HEK293 (cell line): ENCODE measurements around the gene ARHGEF4.

ENCODE experiments used
- CTCF ChIA-PET: fragments of 350-600 bp; formaldehyde crosslinking; extraction: SDS; loops from one replicate; lab custom pipeline; 2021; ENCODE audit warnings: antibody characterized with exemption; lab: Yijun Ruan, JAX
- POLR2A ChIA-PET: fragments of 300-600 bp; formaldehyde crosslinking; extraction: SDS; loops from one replicate; lab custom pipeline; 2020; ENCODE audit warnings: antibody characterized with exemption, inconsistent platforms; lab: Yijun Ruan, JAX
- H3K27ac ChIP-seq: fragments of 200-500 bp; sonication (Bioruptor generic); 2 replicates; pipeline ENCODE4 v1.5.1; 2014; ENCODE audit warnings: low read depth, low read length, control low read depth, inconsistent platforms; ENCODE audit errors: extremely low read depth
- H3K36me3 ChIP-seq, 2 experiments: fragments of 200-500 bp in 1 of 2; sonication (Bioruptor generic) in 1 of 2; 1 replicate in 1 of 2; 2 replicates in 1 of 2; pipeline ENCODE4 v1.5.1; 2014 to 2017; ENCODE audit warnings: inconsistent platforms in 2 of 2, low read length in 2 of 2; ENCODE audit not compliant: control insufficient read depth in 2 of 2, insufficient read depth in 1 of 2
- H3K4me1 ChIP-seq: fragments of 200-500 bp; sonication (Bioruptor generic); 2 replicates; pipeline ENCODE4 v1.5.1; 2014; ENCODE audit warnings: mild to moderate bottlenecking, low read length, inconsistent platforms; ENCODE audit not compliant: control insufficient read depth, insufficient read depth
- H3K4me3 ChIP-seq: 2 replicates; pipeline ENCODE4 v1.5.1; 2011; ENCODE audit warnings: low read depth, mild to moderate bottlenecking, control low read depth, low read length, moderate library complexity
- H3K9me3 ChIP-seq: fragments of 200-500 bp; sonication (Bioruptor generic); 2 replicates; pipeline ENCODE4 v1.5.1; 2014; ENCODE audit warnings: low read depth, low read length, inconsistent platforms; ENCODE audit not compliant: control insufficient read depth, insufficient read depth
- KLF1 ChIP-seq: fragments of 450-650 bp; formaldehyde crosslinking; IDR thresholded peaks from 2 replicates; pipeline ENCODE4 v1.5.1; 2016; ENCODE audit warnings: missing biosample characterization, missing genetic modification characterization
- PRDM6 ChIP-seq: fragments of 450-650 bp; formaldehyde crosslinking; IDR thresholded peaks from 2 replicates; pipeline ENCODE4 v1.5.1; 2017; ENCODE audit warnings: missing biosample characterization, missing genetic modification characterization
- SETDB1 ChIP-seq: IDR thresholded peaks from one replicate; pipeline ENCODE4 v1.6.1; 2017; ENCODE audit warnings: mild to moderate bottlenecking, low read length, moderate library complexity, mixed read lengths; ENCODE audit not compliant: insufficient read length
- ZBTB10 ChIP-seq: fragments of 450-650 bp; formaldehyde crosslinking; IDR thresholded peaks from 2 replicates; pipeline ENCODE4 v1.5.1; 2016; ENCODE audit warnings: missing biosample characterization, missing genetic modification characterization
- ZBTB48 ChIP-seq: fragments of 450-650 bp; formaldehyde crosslinking; IDR thresholded peaks from 2 replicates; pipeline ENCODE4 v1.5.1; 2016; ENCODE audit warnings: missing biosample characterization, missing genetic modification characterization
- ZNF10 ChIP-seq: fragments of 450-650 bp; formaldehyde crosslinking; IDR thresholded peaks from 2 replicates; pipeline ENCODE4 v1.5.1; 2017; ENCODE audit warnings: missing biosample characterization, missing genetic modification characterization
- ZNF148 ChIP-seq: fragments of 450-650 bp; formaldehyde crosslinking; IDR thresholded peaks from 2 replicates; pipeline ENCODE4 v1.5.0; 2017; ENCODE audit warnings: missing biosample characterization, missing genetic modification characterization, borderline replicate concordance
- ZNF184 ChIP-seq: fragments of 450-650 bp; IDR thresholded peaks from 2 replicates; pipeline ENCODE4 v1.5.1; 2018; ENCODE audit warnings: missing biosample characterization, mild to moderate bottlenecking, missing genetic modification characterization
- ZNF248 ChIP-seq: fragments of 450-650 bp; formaldehyde crosslinking; IDR thresholded peaks from 2 replicates; pipeline ENCODE4 v1.5.1; 2017; ENCODE audit warnings: missing biosample characterization, missing genetic modification characterization
- ZNF292 ChIP-seq: fragments of 450-650 bp; formaldehyde crosslinking; IDR thresholded peaks from 2 replicates; pipeline ENCODE4 v1.5.1; 2016; ENCODE audit warnings: low read depth, missing biosample characterization, missing genetic modification characterization, borderline replicate concordance
- ZNF426 ChIP-seq: fragments of 450-650 bp; formaldehyde crosslinking; IDR thresholded peaks from 2 replicates; pipeline ENCODE4 v1.5.1; 2017; ENCODE audit warnings: missing biosample characterization, missing genetic modification characterization, mild to moderate bottlenecking, inconsistent platforms, moderate library complexity
- ZNF433 ChIP-seq: fragments of 450-650 bp; formaldehyde crosslinking; IDR thresholded peaks from 2 replicates; pipeline ENCODE4 v1.5.1; 2016; ENCODE audit warnings: missing biosample characterization, missing genetic modification characterization, low read depth
- ZNF514 ChIP-seq: fragments of 450-650 bp; formaldehyde crosslinking; IDR thresholded peaks from 2 replicates; pipeline ENCODE4 v1.5.1; 2016; ENCODE audit warnings: missing biosample characterization, missing genetic modification characterization
- ZNF670 ChIP-seq: fragments of 450-650 bp; formaldehyde crosslinking; IDR thresholded peaks from 2 replicates; pipeline ENCODE4 v1.5.1; 2016; ENCODE audit warnings: missing biosample characterization, missing genetic modification characterization, low read depth
- ZNF785 ChIP-seq: fragments of 450-650 bp; formaldehyde crosslinking; IDR thresholded peaks from 2 replicates; pipeline ENCODE4 v1.5.1; 2016; ENCODE audit warnings: missing biosample characterization, missing genetic modification characterization
- ZSCAN18 ChIP-seq: fragments of 450-650 bp; formaldehyde crosslinking; IDR thresholded peaks from 2 replicates; pipeline ENCODE4 v1.5.1; 2016; ENCODE audit warnings: missing biosample characterization, missing genetic modification characterization
- ZXDB ChIP-seq: fragments of 450-650 bp; formaldehyde crosslinking; IDR thresholded peaks from 2 replicates; pipeline ENCODE4 v1.5.1; 2016; ENCODE audit warnings: missing biosample characterization, missing genetic modification characterization

The ARHGEF4 gene

GRCh38 chr2:130976591-130977237, 140.0 kb downstream of the ARHGEF4 start:
- no peak overlapping the region for H3K4me3 ChIP-seq
- TF ChIP-seq ZNF670: no peak
- TF ChIP-seq ZSCAN18 (tag by site-specific recombination): no peak
- TF ChIP-seq ZNF426 (tag by site-specific recombination): no peak
- TF ChIP-seq ZNF785 (tag by site-specific recombination): no peak
- TF ChIP-seq ZNF248 (tag by site-specific recombination): no peak
- no peak for TF ChIP-seq ZNF514 (tag by site-specific recombination)
- TF ChIP-seq ZXDB: no peak
- TF ChIP-seq PRDM6: no peak
- TF ChIP-seq, all 188 proteins: peak for 0
- CTCF ChIA-PET: no interaction called here
- no peak overlapping the region for H3K27ac ChIP-seq
- H3K36me3 ChIP-seq: no peaks in the 10 kb centered on the region
- H3K9me3 ChIP-seq: no peaks in the 10 kb centered on the region
- H3K4me1 ChIP-seq: no peaks in the 10 kb centered on the region
- POLR2A ChIA-PET: no interaction called here

- Histone ChIP-seq H3K4me3 (no peak overlapping the region), H3K4me1 (no peaks in the 10 kb centered on the region), H3K9me3 (no peaks in the 10 kb centered on the region), H3K36me3 (no peaks in the 10 kb centered on the region), H3K27ac (no peak overlapping the region)
- CTCF ChIA-PET: interaction anchor here (0.6 kb wide), 1 partner anchor 65 kb away, joined by 3 read pairs; no protein-coding TSS in a partner anchor
- POLR2A ChIA-PET: no interaction called here
- peak; percentile 53 for TF ChIP-seq SETDB1
- peak; percentile 55; the same call in 1 of the 2 replicates for TF ChIP-seq ZNF10 (tag by site-specific recombination)
- no peak for TF ChIP-seq ZNF433 (tag by site-specific recombination)
Measured at GRCh38 chr2:130977461-130978050, 140.8 kb downstream of the ARHGEF4 start.

GRCh38 chr2:130981667-130982066, 145.0 kb downstream of the ARHGEF4 start:
- no peaks in the 10 kb centered on the region for H3K36me3 ChIP-seq
- H3K4me3 ChIP-seq: no peak overlapping the region
- H3K27ac ChIP-seq: no peak overlapping the region
- CTCF ChIA-PET: interaction anchor here (2.4 kb wide), 1 partner anchor 17 kb away, joined by 10 read pairs; no protein-coding TSS in a partner anchor
- POLR2A ChIA-PET: no interaction called here
- H3K4me1 ChIP-seq: no peaks in the 10 kb centered on the region
- TF ChIP-seq ZBTB48 (tag by site-specific recombination) (no peak), ZNF148 (tag by site-specific recombination) (no peak), KLF1 (tag by site-specific recombination) (no peak), ZNF292 (no peak), ZBTB10 (no peak), ZNF184 (no peak)
- no peaks in the 10 kb centered on the region for H3K9me3 ChIP-seq
